ENCODE measurements around the gene TSR2.

The TSR2 gene

GRCh38 chrX:54439960-54440871, at the start of gene TSR2:
TSS of gene TSR2 (plus strand) at chrX:54440404. CDS start at chrX:54440422, 18 bp downstream.
- peak; percentile 17 to 64 (median 36) for DNase-seq

- DNase-seq: no peak
Measured at GRCh38 chrX:54397113-54397512, 43.1 kb upstream of the TSR2 start.

- DNase-seq: no peak
Measured at GRCh38 chrX:54407266-54407665, 32.9 kb upstream of the TSR2 start.

GRCh38 chrX:54411732-54412131, 28.5 kb upstream of the TSR2 start:
- DNase-seq: no peak

- DNase-seq: no peak
Measured at GRCh38 chrX:54413753-54414152, 26.5 kb upstream of the TSR2 start.

GRCh38 chrX:54415534-54416350, 24.5 kb upstream of the TSR2 start:
- DNase-seq: no peak

GRCh38 chrX:54416965-54417364, 23.2 kb upstream of the TSR2 start:
- DNase-seq: no peak

GRCh38 chrX:54419559-54420302, 20.5 kb upstream of the TSR2 start:
- DNase-seq: no peak

GRCh38 chrX:54422168-54422567, 18.0 kb upstream of the TSR2 start:
- no peak for DNase-seq

- no peak for DNase-seq
Measured at GRCh38 chrX:54423161-54423888, 16.9 kb upstream of the TSR2 start.

GRCh38 chrX:54427837-54428424, 12.3 kb upstream of the TSR2 start:
- no peak for DNase-seq

GRCh38 chrX:54430519-54430918, 9.7 kb upstream of the TSR2 start:
- no peak for DNase-seq

- DNase-seq: no peak
Measured at GRCh38 chrX:54435121-54435520, 5.1 kb upstream of the TSR2 start.

GRCh38 chrX:54442790-54443189, 2.6 kb downstream of the TSR2 start:
- no peak for DNase-seq

- no peak for DNase-seq
Measured at GRCh38 chrX:54444752-54445151, 4.5 kb downstream of the TSR2 start.

- DNase-seq: no peak
Measured at GRCh38 chrX:54446084-54446483, 5.9 kb downstream of the TSR2 start.

- no peak for DNase-seq
Measured at GRCh38 chrX:54447461-54447860, 7.3 kb downstream of the TSR2 start.

- DNase-seq: no peak
Measured at GRCh38 chrX:54449929-54450328, 9.7 kb downstream of the TSR2 start.

GRCh38 chrX:54452920-54453319, 12.7 kb downstream of the TSR2 start:
- DNase-seq: no peak

GRCh38 chrX:54470054-54470760, 30.0 kb downstream of the TSR2 start:
- DNase-seq: no peak
